HG03460 (cell line): ENCODE data around the gene MYCN.

Source experiments
- ATAC-seq: cut with Tn5 transposase; IDR thresholded peaks from one replicate; pipeline ENCODE4 v1.9.1; 2021; ENCODE audit not compliant: unreplicated experiment

MYCN gene

GRCh38 chr2:15992457-15993231 is 52.3 kb downstream of the MYCN start:
- ATAC-seq, result no peak

DNA sequence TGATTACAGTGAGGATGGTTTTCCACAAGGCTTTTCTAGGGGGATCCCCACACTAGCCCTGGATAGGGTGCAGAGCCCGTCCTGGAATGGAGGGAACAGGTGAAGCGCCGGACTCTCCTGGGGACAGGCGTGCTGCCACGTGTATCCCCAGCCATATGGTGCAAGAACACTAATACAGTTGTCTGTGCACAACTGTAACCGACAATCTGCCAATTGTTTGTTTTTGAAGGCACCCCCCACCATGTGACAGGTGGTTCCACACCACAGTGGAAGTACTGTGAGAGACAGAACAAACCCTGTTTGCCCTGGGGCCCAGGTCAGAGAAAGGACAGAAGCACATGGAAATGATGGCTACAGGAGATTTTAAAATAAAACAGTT is 52.9 kb downstream of the MYCN start:
- ATAC-seq, result no peak

- ATAC-seq, result no peak
These were observed 53.3 kb downstream of the MYCN start for GRCh38 chr2:15993666-15994065.

GRCh38 chr2:15995603-15996002 is 55.3 kb downstream of the MYCN start:
- no peak for ATAC-seq
